Right atrium auricular region (tissue), 2 donors: ENCODE measurements around the gene CORO2B. TPM values are rescaled to one million over a fixed set of nuclear protein-coding genes. Genes with fewer than 3 reads are reported as not detected.

Experiments
- DNase-seq: peaks from one replicate; pipeline ENCODE4 v3.0.0-alpha.2; 2019; ENCODE audit warnings: low spot score
- H3K27ac ChIP-seq, 2 donors: fragments of 200-600 bp; sonication (generic); 1 replicate in 1 of 2; 2 replicates in 1 of 2; pipeline ENCODE4 v1.5.1; 2016 to 2019
- H3K27me3 ChIP-seq, 2 donors: fragments of 200-600 bp; sonication (generic); one replicate each; pipeline versions ENCODE4 v1.5.1 to v1.6.0; 2017 to 2019
- H3K36me3 ChIP-seq: fragments of 200-600 bp; sonication (generic); one replicate; pipeline ENCODE4 v1.5.1; 2016
- H3K4me1 ChIP-seq, 2 donors: fragments of 200-600 bp; sonication (generic); one replicate each; pipeline versions ENCODE4 v1.5.1 to v1.6.0; 2017 to 2019
- H3K4me3 ChIP-seq, 2 donors: fragments of 200-600 bp; sonication (generic); 1 replicate in 1 of 2; 2 replicates in 1 of 2; pipeline ENCODE4 v1.5.1; 2017 to 2019; ENCODE audit warnings: mild to moderate bottlenecking in 1 of 2, moderate library complexity in 1 of 2
- H3K9me3 ChIP-seq, 2 donors: fragments of 200-600 bp; sonication (generic); one replicate each; pipeline ENCODE4 v1.5.1; 2019
- CTCF ChIP-seq, 2 donors: fragments of 200-600 bp; sonication (generic); IDR thresholded peaks; one replicate each; pipeline ENCODE4 v1.5.1; 2019; ENCODE audit warnings: antibody characterized with exemption in 2 of 2
- total RNA-seq, 2 donors: library from RNA; depleted of rRNA; stranded (reverse); fragments of >200 nt; gene quantifications; one replicate each; pipeline ENCODE4 v1.1.0, GENCODE V29; 2016

Gene CORO2B
- total RNA-seq, 2 donors from 2014 or later = 6.0 to 9.7 TPM

GRCh38 chr15:68764090-68764489, 185.3 kb downstream of the CORO2B start:
- Histone ChIP-seq H3K4me3 (no peak overlapping the region), H3K27ac (no peak overlapping the region), H3K36me3 (no peaks in the 10 kb centered on the region), H3K4me1 (no peaks in the 10 kb centered on the region), H3K9me3 (no peaks in the 10 kb centered on the region), H3K27me3 (no peaks in the 10 kb centered on the region)
- no peak for DNase-seq
- no peak for TF ChIP-seq CTCF (IDR thresholded peaks at IDR 0.05)

- H3K9me3 ChIP-seq = no peaks in the 10 kb centered on the region
- DNase-seq = peak; percentile 32
- no peak for TF ChIP-seq CTCF (IDR thresholded peaks at IDR 0.05)
- H3K27ac ChIP-seq = no peak overlapping the region
- H3K36me3 ChIP-seq = no peaks in the 10 kb centered on the region
- H3K27me3 ChIP-seq = no peaks in the 10 kb centered on the region
- H3K4me3 ChIP-seq = no peak overlapping the region
- no peaks in the 10 kb centered on the region for H3K4me1 ChIP-seq
Measured at GRCh38 chr15:68765602-68766368, 187.0 kb downstream of the CORO2B start.

- no peaks in the 10 kb centered on the region for H3K36me3 ChIP-seq
- H3K27ac ChIP-seq = no peak overlapping the region
- H3K4me1 ChIP-seq = no peaks in the 10 kb centered on the region
- H3K9me3 ChIP-seq = no peaks in the 10 kb centered on the region
- TF ChIP-seq CTCF (IDR thresholded peaks at IDR 0.05) = no peak
- no peak overlapping the region for H3K4me3 ChIP-seq
- no peaks in the 10 kb centered on the region for H3K27me3 ChIP-seq
- peak; percentile 11 for DNase-seq
Measured at GRCh38 chr15:68767833-68768232, 189.0 kb downstream of the CORO2B start.

- H3K4me1 ChIP-seq = no peaks in the 10 kb centered on the region
- H3K27ac ChIP-seq = no peak overlapping the region
- no peaks in the 10 kb centered on the region for H3K9me3 ChIP-seq
- DNase-seq = no peak
- TF ChIP-seq CTCF (IDR thresholded peaks at IDR 0.05) = no peak
- no peak overlapping the region for H3K4me3 ChIP-seq
- H3K27me3 ChIP-seq = no peaks in the 10 kb centered on the region
- H3K36me3 ChIP-seq = no peaks in the 10 kb centered on the region
Measured at GRCh38 chr15:68768321-68768720, 189.5 kb downstream of the CORO2B start.

- Histone ChIP-seq H3K9me3 (no peaks in the 10 kb centered on the region), H3K27me3 (no peaks in the 10 kb centered on the region), H3K36me3 (no peaks in the 10 kb centered on the region), H3K27ac (no peak overlapping the region), H3K4me1 (peaks cover 0 to 4% of the 10 kb centered on the region in 2 donors), H3K4me3 (no peak overlapping the region)
- peak; percentile 34 for DNase-seq
- TF ChIP-seq CTCF (IDR thresholded peaks at IDR 0.05) = no peak
Measured at GRCh38 chr15:68769702-68770101, 190.9 kb downstream of the CORO2B start.

GRCh38 chr15:68770216-68770615, 191.4 kb downstream of the CORO2B start:
- peak; percentile 23 for DNase-seq
- no peaks in the 10 kb centered on the region for H3K9me3 ChIP-seq
- peaks cover 0 to 9% of the 10 kb centered on the region in 2 donors for H3K4me1 ChIP-seq
- H3K4me3 ChIP-seq = no peak overlapping the region
- no peak for TF ChIP-seq CTCF (IDR thresholded peaks at IDR 0.05)
- H3K36me3 ChIP-seq = no peaks in the 10 kb centered on the region
- no peaks in the 10 kb centered on the region for H3K27me3 ChIP-seq
- no peak overlapping the region for H3K27ac ChIP-seq
